ENCODE data around the gene HMX1. TPM values are rescaled to one million over a fixed set of nuclear protein-coding genes. Genes with fewer than 3 reads are reported as not detected.

HMX1 gene
- total RNA-seq, 2 experiments from 2014 or later: not detected

- CTCF ChIA-PET: no interaction called here
- no peak for DNase-seq
- POLR2A ChIA-PET: no interaction called here
- no peak overlapping the region for H3K27ac Mint-ChIP-seq
- no peak overlapping the region for H3K4me3 Mint-ChIP-seq
- H3K36me3 Mint-ChIP-seq (ENCODE audit: low read depth): no peaks in the 10 kb centered on the region
- ATAC-seq: no peak
- no peaks in the 10 kb centered on the region for H3K4me1 Mint-ChIP-seq (ENCODE audit: low read depth)
- H3K9me3 Mint-ChIP-seq (ENCODE audit: insufficient read depth): peaks cover 4% of the 10 kb centered on the region
- no peaks in the 10 kb centered on the region for H3K27me3 Mint-ChIP-seq (ENCODE audit: low read depth)
Observed at GRCh38 chr4:8906668-8906970, 35.0 kb upstream of the HMX1 start.

DNA sequence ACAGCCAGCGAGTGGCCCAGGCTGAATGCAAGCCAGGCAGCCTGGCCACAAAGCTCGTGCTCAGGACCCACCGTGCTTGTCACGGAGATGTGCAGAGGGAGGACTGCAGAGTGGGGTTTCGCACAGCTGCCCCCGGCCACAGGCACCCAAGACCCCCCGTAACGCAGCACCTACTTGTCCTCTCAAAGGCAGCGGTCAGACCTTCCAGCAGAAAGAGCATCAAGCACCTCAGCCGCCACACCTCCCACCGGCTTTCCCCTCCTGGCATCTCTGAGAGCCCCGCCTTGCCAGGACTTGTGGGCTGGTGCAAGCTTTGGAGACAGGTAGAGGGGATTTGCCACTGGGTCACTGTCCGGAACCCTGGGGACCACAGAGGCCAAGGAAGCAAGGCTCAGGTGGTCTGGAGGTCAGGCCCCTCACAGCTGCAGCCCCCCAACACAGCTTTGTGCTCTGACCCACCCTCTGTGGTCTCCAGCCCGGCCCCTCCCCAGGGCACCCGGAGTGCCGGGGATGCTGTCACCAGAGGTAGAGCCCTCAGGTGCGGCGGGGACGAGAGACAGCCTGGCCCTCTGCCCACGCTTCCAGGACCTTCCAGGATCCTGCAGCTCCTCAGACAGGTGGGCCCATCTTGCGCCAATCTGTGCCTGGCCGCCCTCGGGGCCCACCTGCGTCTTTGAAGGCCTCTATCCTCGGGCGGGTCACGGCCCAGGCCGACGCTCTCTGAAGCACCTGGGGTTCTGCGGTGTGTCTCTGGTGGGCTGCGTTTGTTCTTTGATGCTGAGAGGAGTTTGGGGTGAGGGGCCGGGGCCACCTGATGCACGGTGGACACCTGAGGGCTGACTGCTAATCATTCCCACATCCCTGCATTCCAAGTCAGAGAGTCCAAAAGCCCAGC, 34.4 kb upstream of the HMX1 start:
- Mint-ChIP-seq H3K27ac (no peak overlapping the region), H3K4me1 (ENCODE audit: low read depth) (no peaks in the 10 kb centered on the region), H3K27me3 (ENCODE audit: low read depth) (no peaks in the 10 kb centered on the region), H3K9me3 (ENCODE audit: insufficient read depth) (peaks cover 7% of the 10 kb centered on the region), H3K36me3 (ENCODE audit: low read depth) (no peaks in the 10 kb centered on the region), H3K4me3 (no peak overlapping the region)
- ChIA-PET CTCF (no interaction called here), POLR2A (no interaction called here)
- no peak for DNase-seq
- no peak for ATAC-seq

GRCh38 chr4:8905226-8905772, 33.7 kb upstream of the HMX1 start:
- CTCF ChIA-PET: no interaction called here

GRCh38 chr4:8904666-8905065, 33.0 kb upstream of the HMX1 start:
- no peak for DNase-seq
- Mint-ChIP-seq H3K4me3 (no peak overlapping the region), H3K27ac (no peak overlapping the region), H3K9me3 (ENCODE audit: insufficient read depth) (peaks cover 7% of the 10 kb centered on the region), H3K4me1 (ENCODE audit: low read depth) (no peaks in the 10 kb centered on the region), H3K36me3 (ENCODE audit: low read depth) (no peaks in the 10 kb centered on the region), H3K27me3 (ENCODE audit: low read depth) (no peaks in the 10 kb centered on the region)
- POLR2A ChIA-PET: no interaction called here
- CTCF ChIA-PET: no interaction called here
- ATAC-seq: no peak

More at GRCh38 chr4:8905226-8905772, 33.7 kb upstream of the HMX1 start:
- ATAC-seq (no peak), DNase-seq (no peak)
- Mint-ChIP-seq H3K27ac (no peak overlapping the region), H3K27me3 (ENCODE audit: low read depth) (no peaks in the 10 kb centered on the region), H3K4me1 (ENCODE audit: low read depth) (no peaks in the 10 kb centered on the region), H3K36me3 (ENCODE audit: low read depth) (no peaks in the 10 kb centered on the region), H3K4me3 (no peak overlapping the region), H3K9me3 (ENCODE audit: insufficient read depth) (peaks cover 7% of the 10 kb centered on the region)
- POLR2A ChIA-PET: no interaction called here

- H3K27ac Mint-ChIP-seq: no peak overlapping the region
Observed at GRCh38 chr4:8904041-8904501, 32.4 kb upstream of the HMX1 start.

DNA sequence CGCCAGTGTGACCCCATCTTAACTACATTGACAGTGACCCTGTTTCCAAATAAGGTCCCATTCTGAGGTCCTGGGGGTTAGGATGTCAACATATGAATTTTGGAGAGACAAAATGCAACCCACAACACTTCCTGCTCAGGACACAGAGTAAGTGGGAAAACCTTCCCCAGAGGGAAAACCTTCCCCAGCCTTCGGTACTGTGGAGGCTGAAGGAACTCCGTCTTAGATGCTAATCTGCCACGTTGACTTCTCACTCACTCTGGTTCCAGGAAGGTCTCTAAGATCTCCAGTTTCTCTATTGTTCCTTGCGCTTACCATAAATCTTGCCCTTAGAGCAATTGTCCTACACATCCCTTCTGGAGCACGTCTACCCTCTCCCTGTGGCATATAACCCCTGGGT, 29.7 kb upstream of the HMX1 start:
- no peak for DNase-seq
- no peak for ATAC-seq
- Mint-ChIP-seq H3K4me1 (ENCODE audit: low read depth) (no peaks in the 10 kb centered on the region), H3K4me3 (no peak overlapping the region), H3K9me3 (ENCODE audit: insufficient read depth) (peaks cover 7% of the 10 kb centered on the region), H3K27me3 (ENCODE audit: low read depth) (peaks cover 3% of the 10 kb centered on the region), H3K27ac (no peak overlapping the region), H3K36me3 (ENCODE audit: low read depth) (no peaks in the 10 kb centered on the region)
- ChIA-PET CTCF (no interaction called here), POLR2A (no interaction called here)

More at GRCh38 chr4:8904041-8904501, 32.4 kb upstream of the HMX1 start:
- ATAC-seq (no peak), DNase-seq (no peak)
- Mint-ChIP-seq H3K27me3 (ENCODE audit: low read depth) (no peaks in the 10 kb centered on the region), H3K4me3 (no peak overlapping the region), H3K4me1 (ENCODE audit: low read depth) (no peaks in the 10 kb centered on the region), H3K9me3 (ENCODE audit: insufficient read depth) (peaks cover 7% of the 10 kb centered on the region), H3K36me3 (ENCODE audit: low read depth) (no peaks in the 10 kb centered on the region)
- ChIA-PET POLR2A (no interaction called here), CTCF (no interaction called here)

GRCh38 chr4:8900588-8900987, 28.9 kb upstream of the HMX1 start:
- Mint-ChIP-seq H3K4me1 (ENCODE audit: low read depth) (no peaks in the 10 kb centered on the region), H3K4me3 (no peak overlapping the region), H3K27me3 (ENCODE audit: low read depth) (peaks cover 3% of the 10 kb centered on the region), H3K9me3 (ENCODE audit: insufficient read depth) (peaks cover 7% of the 10 kb centered on the region), H3K27ac (no peak overlapping the region), H3K36me3 (ENCODE audit: low read depth) (no peaks in the 10 kb centered on the region)
- ATAC-seq (no peak), DNase-seq (no peak)
- POLR2A ChIA-PET: no interaction called here
- CTCF ChIA-PET: no interaction called here

GRCh38 chr4:8898419-8898818, 26.8 kb upstream of the HMX1 start:
- CTCF ChIA-PET: interaction anchor here (1.3 kb wide), 1 partner anchor 20 kb away, joined by 3 read pairs; no protein-coding TSS in a partner anchor
- Mint-ChIP-seq H3K4me1 (ENCODE audit: low read depth) (no peaks in the 10 kb centered on the region), H3K27me3 (ENCODE audit: low read depth) (peaks cover 14% of the 10 kb centered on the region), H3K4me3 (no peak overlapping the region), H3K9me3 (ENCODE audit: insufficient read depth) (peaks cover 7% of the 10 kb centered on the region), H3K27ac (no peak overlapping the region), H3K36me3 (ENCODE audit: low read depth) (no peaks in the 10 kb centered on the region)
- no peak for ATAC-seq
- POLR2A ChIA-PET: no interaction called here
- no peak for DNase-seq

GRCh38 chr4:8897251-8898167, 25.9 kb upstream of the HMX1 start:
- no peak overlapping the region for H3K27ac Mint-ChIP-seq
- H3K27me3 Mint-ChIP-seq (ENCODE audit: low read depth): peaks cover 21% of the 10 kb centered on the region
- ATAC-seq (no peak), DNase-seq (no peak)
- no peak overlapping the region for H3K4me3 Mint-ChIP-seq
- H3K36me3 Mint-ChIP-seq (ENCODE audit: low read depth): no peaks in the 10 kb centered on the region
- no peaks in the 10 kb centered on the region for H3K4me1 Mint-ChIP-seq (ENCODE audit: low read depth)
- CTCF ChIA-PET: interaction anchor here (1.3 kb wide), 1 partner anchor 21 kb away, joined by 3 read pairs; no protein-coding TSS in a partner anchor
- peaks cover 7% of the 10 kb centered on the region for H3K9me3 Mint-ChIP-seq (ENCODE audit: insufficient read depth)
- POLR2A ChIA-PET: no interaction called here

- ChIA-PET POLR2A (no interaction called here), CTCF (no interaction called here)
- peaks cover 2% of the 10 kb centered on the region for H3K9me3 Mint-ChIP-seq (ENCODE audit: insufficient read depth)
- H3K4me1 Mint-ChIP-seq (ENCODE audit: low read depth): no peaks in the 10 kb centered on the region
- H3K36me3 Mint-ChIP-seq (ENCODE audit: low read depth): no peaks in the 10 kb centered on the region
- ATAC-seq: no peak
- H3K4me3 Mint-ChIP-seq: no peak overlapping the region
- no peak for DNase-seq
- no peak overlapping the region for H3K27ac Mint-ChIP-seq
- H3K27me3 Mint-ChIP-seq (ENCODE audit: low read depth): peaks cover 24% of the 10 kb centered on the region
Observed at GRCh38 chr4:8896506-8896905, 24.9 kb upstream of the HMX1 start.

- H3K27me3 Mint-ChIP-seq (ENCODE audit: low read depth): peaks cover 28% of the 10 kb centered on the region
Observed at GRCh38 chr4:8896071-8896470, 24.4 kb upstream of the HMX1 start.

DNA sequence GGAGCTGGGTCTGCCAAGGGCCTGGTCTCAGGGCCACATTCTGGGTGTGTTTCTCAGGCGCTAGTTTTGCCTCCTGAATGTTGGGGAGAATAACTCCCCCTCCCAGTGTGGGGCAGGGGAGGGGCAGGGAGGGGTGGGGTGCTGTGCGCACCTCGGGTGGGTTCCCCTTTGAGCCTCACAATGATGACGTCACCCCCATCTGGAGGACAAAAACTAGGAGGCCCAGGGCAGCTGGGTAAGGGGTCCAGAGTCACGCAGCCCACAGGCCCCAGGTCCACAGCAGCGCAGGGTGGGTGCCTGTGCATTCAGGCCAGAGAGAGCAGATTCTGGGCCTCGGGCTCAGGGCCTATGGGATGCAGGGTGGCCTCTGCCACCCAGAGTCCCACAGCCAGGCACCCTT, 23.7 kb upstream of the HMX1 start:
- no peaks in the 10 kb centered on the region for H3K4me1 Mint-ChIP-seq (ENCODE audit: low read depth)
- no peak overlapping the region for H3K27ac Mint-ChIP-seq
- CTCF ChIA-PET: no interaction called here
- ATAC-seq: no peak
- peaks cover 33% of the 10 kb centered on the region for H3K27me3 Mint-ChIP-seq (ENCODE audit: low read depth)
- no peak for DNase-seq
- POLR2A ChIA-PET: no interaction called here
- H3K4me3 Mint-ChIP-seq: no peak overlapping the region
- H3K36me3 Mint-ChIP-seq (ENCODE audit: low read depth): peaks cover 2% of the 10 kb centered on the region
- no peaks in the 10 kb centered on the region for H3K9me3 Mint-ChIP-seq (ENCODE audit: insufficient read depth)

More at GRCh38 chr4:8896071-8896470, 24.4 kb upstream of the HMX1 start:
- DNase-seq (no peak), ATAC-seq (no peak)
- no peaks in the 10 kb centered on the region for H3K4me1 Mint-ChIP-seq (ENCODE audit: low read depth)
- no peak overlapping the region for H3K27ac Mint-ChIP-seq
- no peak overlapping the region for H3K4me3 Mint-ChIP-seq
- ChIA-PET CTCF (no interaction called here), POLR2A (no interaction called here)
- no peaks in the 10 kb centered on the region for H3K9me3 Mint-ChIP-seq (ENCODE audit: insufficient read depth)
- H3K36me3 Mint-ChIP-seq (ENCODE audit: low read depth): peaks cover 2% of the 10 kb centered on the region

Measured in activated CD8-positive, alpha-beta T cell treated with anti-CD3 and anti-CD28 coated beads, Interleukin-2, amount 10 ng/mL, durations not matched to agents 7 days and 5 days (primary cell).